ENCODE data around the gene NANP. TPM values are rescaled to one million over a fixed set of nuclear protein-coding genes. Genes with fewer than 3 reads are reported as not detected.

The NANP gene
- total and polyA plus RNA-seq, 4 donors: 2.4 to 7.3 (median 4.4) TPM

Small RNA genes within 50 kb of the gene (small RNA-seq; reads per million reads assigned to genes)
- gene RN7SL594P (ENCODE audit: low replicate concordance): not detected
- gene RNU6ATAC17P (ENCODE audit: low replicate concordance): not detected

Other genes starting within 250 kb of the NANP start
- gene ABHD12, start 233.2 kb downstream of the NANP start, total RNA-seq: 10 to 100 TPM; 34.3 to 58.1 TPM
- 10 to 100 TPM; 38.3 to 51.0 TPM for gene ABHD12, start 233.2 kb downstream of the NANP start, polyA plus RNA-seq
- 1 to 10 TPM; 3.1 to 3.3 TPM for gene GINS1, start 216.3 kb downstream of the NANP start, total RNA-seq
- 1 to 10 TPM in 1 of 2 donors, under 1 TPM in 1; 0.87 to 1.7 TPM for gene GINS1, start 216.3 kb downstream of the NANP start, polyA plus RNA-seq
- gene NINL, start 38.5 kb downstream of the NANP start, total RNA-seq: 10 to 100 TPM; 15.5 to 25.9 TPM
- 1 to 10 TPM; 4.5 to 8.4 TPM for gene NINL, start 38.5 kb downstream of the NANP start, polyA plus RNA-seq
- 10 to 100 TPM; 11.0 to 32.6 TPM for gene ZNF337, start 72.8 kb upstream of the NANP start, total RNA-seq
- 1 to 10 TPM; 6.8 to 9.5 TPM for gene ZNF337, start 72.8 kb upstream of the NANP start, polyA plus RNA-seq